ENCODE results near the gene GCA.

GCA gene

GRCh38 chr2:162301877-162302276 is 42.1 kb upstream of the GCA start:
- DNase-seq (ENCODE audit: low spot score): no peak
- TF ChIP-seq, protein P1, sequence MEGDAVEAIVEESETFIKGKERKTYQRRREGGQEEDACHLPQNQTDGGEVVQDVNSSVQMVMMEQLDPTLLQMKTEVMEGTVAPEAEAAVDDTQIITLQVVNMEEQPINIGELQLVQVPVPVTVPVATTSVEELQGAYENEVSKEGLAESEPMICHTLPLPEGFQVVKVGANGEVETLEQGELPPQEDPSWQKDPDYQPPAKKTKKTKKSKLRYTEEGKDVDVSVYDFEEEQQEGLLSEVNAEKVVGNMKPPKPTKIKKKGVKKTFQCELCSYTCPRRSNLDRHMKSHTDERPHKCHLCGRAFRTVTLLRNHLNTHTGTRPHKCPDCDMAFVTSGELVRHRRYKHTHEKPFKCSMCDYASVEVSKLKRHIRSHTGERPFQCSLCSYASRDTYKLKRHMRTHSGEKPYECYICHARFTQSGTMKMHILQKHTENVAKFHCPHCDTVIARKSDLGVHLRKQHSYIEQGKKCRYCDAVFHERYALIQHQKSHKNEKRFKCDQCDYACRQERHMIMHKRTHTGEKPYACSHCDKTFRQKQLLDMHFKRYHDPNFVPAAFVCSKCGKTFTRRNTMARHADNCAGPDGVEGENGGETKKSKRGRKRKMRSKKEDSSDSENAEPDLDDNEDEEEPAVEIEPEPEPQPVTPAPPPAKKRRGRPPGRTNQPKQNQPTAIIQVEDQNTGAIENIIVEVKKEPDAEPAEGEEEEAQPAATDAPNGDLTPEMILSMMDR (IDR thresholded peaks at IDR 0.05; ENCODE audit: extremely low read depth, missing control alignments): no peak

- TF ChIP-seq, protein P1 (IDR thresholded peaks at IDR 0.05; ENCODE audit: extremely low read depth, missing control alignments): no peak
- no peak for DNase-seq (ENCODE audit: low spot score)
Measured at GRCh38 chr2:162305901-162306300, 38.0 kb upstream of the GCA start.

DNA sequence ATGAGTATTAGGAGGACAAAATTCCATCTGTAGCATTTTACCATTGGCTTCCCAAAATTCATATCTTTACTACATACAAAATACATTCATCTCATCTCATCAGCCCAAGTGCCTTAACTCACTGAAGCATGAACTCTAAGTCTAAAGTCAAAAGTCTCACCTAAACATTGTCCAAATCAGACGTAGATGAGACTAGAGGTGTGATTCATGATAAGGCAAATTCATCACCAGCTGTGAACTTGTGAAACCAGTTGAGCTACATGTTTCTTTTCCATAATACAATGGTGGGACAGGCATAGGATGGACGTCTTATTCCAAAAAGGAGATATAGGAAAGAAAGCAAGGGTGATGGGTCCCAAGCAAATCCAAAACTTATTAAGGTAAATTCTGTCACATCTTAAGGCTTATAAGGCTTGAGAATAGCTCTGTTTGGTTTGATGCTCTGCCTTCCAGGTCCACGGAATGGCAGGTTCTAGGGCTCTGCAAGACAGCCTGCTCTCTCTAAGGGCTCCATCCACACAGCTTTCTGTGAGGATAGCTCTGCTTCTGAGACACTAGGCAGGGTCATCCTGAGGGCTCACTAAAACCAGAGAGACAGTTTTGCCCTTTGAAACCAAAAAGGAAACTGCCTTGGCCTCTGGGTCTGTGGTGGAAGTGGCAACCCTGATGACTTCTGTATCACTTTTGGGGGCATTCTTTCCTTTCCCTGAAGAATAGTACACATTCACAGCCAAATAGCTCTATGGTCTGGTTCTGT is 35.0 kb upstream of the GCA start:
- DNase-seq (ENCODE audit: low spot score): no peak
- TF ChIP-seq, protein P1 (IDR thresholded peaks at IDR 0.05; ENCODE audit: extremely low read depth, missing control alignments): no peak

GRCh38 chr2:162312853-162313252 is 31.1 kb upstream of the GCA start:
- no peak for DNase-seq (ENCODE audit: low spot score)
- TF ChIP-seq, protein P1 (IDR thresholded peaks at IDR 0.05; ENCODE audit: extremely low read depth, missing control alignments): no peak

- DNase-seq (ENCODE audit: low spot score): no peak
- TF ChIP-seq, protein P1 (IDR thresholded peaks at IDR 0.05; ENCODE audit: extremely low read depth, missing control alignments): no peak
Measured at GRCh38 chr2:162315938-162316337, 28.0 kb upstream of the GCA start.

- DNase-seq (ENCODE audit: low spot score): no peak
- TF ChIP-seq, protein P1 (IDR thresholded peaks at IDR 0.05; ENCODE audit: extremely low read depth, missing control alignments): no peak
Measured at GRCh38 chr2:162316590-162316989, 27.3 kb upstream of the GCA start.

DNA sequence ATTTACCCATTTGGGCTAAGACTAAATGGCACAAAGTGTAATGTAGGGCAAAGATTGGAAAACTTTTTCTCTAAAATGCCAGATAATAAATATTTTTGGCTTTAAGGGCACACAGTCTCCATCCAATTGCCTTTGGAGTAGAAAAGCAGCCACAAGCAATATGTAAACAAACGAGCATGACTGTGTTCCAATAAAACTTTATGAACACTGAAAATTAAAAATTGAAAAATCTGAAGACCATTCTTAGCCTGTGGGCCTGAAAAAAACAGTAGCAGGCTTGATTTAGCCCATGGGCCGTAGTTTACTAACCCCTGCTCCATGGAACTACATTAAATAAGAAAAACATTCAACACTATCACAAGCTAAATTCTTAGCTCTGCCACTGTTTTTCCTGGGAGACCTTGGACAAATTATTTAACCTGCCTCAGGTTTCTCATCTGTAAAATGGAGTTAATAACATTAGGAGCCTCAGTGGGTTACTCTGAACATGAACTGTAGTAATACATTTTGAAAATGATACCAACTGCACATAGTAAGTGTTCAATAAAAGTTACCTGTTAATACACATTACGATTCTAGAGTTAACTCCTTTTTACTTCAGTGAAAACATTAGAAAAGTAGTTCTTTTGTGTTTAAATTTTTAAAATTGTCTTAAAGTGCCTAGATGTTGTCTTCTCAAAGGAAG is 26.7 kb upstream of the GCA start:
- no peak for DNase-seq (ENCODE audit: low spot score)

More for the DNA sequence above, 26.7 kb upstream of the GCA start:
- TF ChIP-seq, protein P1 (IDR thresholded peaks at IDR 0.05; ENCODE audit: extremely low read depth, missing control alignments): no peak

Measured in GM20000 (cell line).